ENCODE measurements around the gene NXPE2.
"Not testable (repeated sequence)": the region's sequence is repeated elsewhere in the genome, so short reads cannot be mapped to it uniquely, and the experiment has no call there.

The NXPE2 gene

GRCh38 chr11:114678125-114679036, at the start of gene NXPE2:
NXPE2 (plus strand) TSS chr11:114678527; CDS start chr11:114678576, 49 bp downstream.
- DNase-seq (ENCODE audit: low read depth), result no peak
- TF ChIP-seq CTCF (IDR thresholded peaks at IDR 0.05; ENCODE audit: insufficient read depth, low read depth, low read length, missing control alignments), result no peak
- no peak within 1 kb of the TSS for H3K4me3 ChIP-seq (ENCODE audit: low read depth, low read length)

GRCh38 chr11:114631445-114631965, 46.8 kb upstream of the NXPE2 start:
- peak; percentile 77 for DNase-seq (ENCODE audit: low read depth)
- H3K4me3 ChIP-seq (ENCODE audit: low read depth, low read length), result not testable (repeated sequence)

- DNase-seq (ENCODE audit: low read depth); H3K4me3 ChIP-seq (ENCODE audit: low read depth, low read length): not testable (repeated sequence)
These were observed 38.9 kb upstream of the NXPE2 start for GRCh38 chr11:114639440-114639839.

- no peak for DNase-seq (ENCODE audit: low read depth)
- no peak for TF ChIP-seq CTCF (IDR thresholded peaks at IDR 0.05; ENCODE audit: insufficient read depth, low read depth, low read length, missing control alignments)
- H3K4me3 ChIP-seq (ENCODE audit: low read depth, low read length), result no peak overlapping the region
These were observed 27.7 kb upstream of the NXPE2 start for GRCh38 chr11:114650661-114651060.

- H3K4me3 ChIP-seq (ENCODE audit: low read depth, low read length), result no peak overlapping the region
- DNase-seq (ENCODE audit: low read depth), result no peak
- TF ChIP-seq CTCF (IDR thresholded peaks at IDR 0.05; ENCODE audit: insufficient read depth, low read depth, low read length, missing control alignments), result no peak
These were observed 27.1 kb upstream of the NXPE2 start for GRCh38 chr11:114651145-114651718.

GRCh38 chr11:114653148-114653547, 25.2 kb upstream of the NXPE2 start:
- DNase-seq (ENCODE audit: low read depth), result no peak
- no peak for TF ChIP-seq CTCF (IDR thresholded peaks at IDR 0.05; ENCODE audit: insufficient read depth, low read depth, low read length, missing control alignments)
- H3K4me3 ChIP-seq (ENCODE audit: low read depth, low read length), result no peak overlapping the region

GRCh38 chr11:114664641-114665040, 13.7 kb upstream of the NXPE2 start:
- DNase-seq (ENCODE audit: low read depth), result no peak
- H3K4me3 ChIP-seq (ENCODE audit: low read depth, low read length), result no peak overlapping the region
- no peak for TF ChIP-seq CTCF (IDR thresholded peaks at IDR 0.05; ENCODE audit: insufficient read depth, low read depth, low read length, missing control alignments)
